Stimulated activated CD4-positive, alpha-beta T cell treated with anti-CD3 and anti-CD28 coated beads, TNF-alpha, amount 100 ng/mL, for 1 hour (primary cell): ENCODE results near the gene GTSE1.

Source experiments
- DNase-seq, 3 donors: peaks; one replicate each; pipeline ENCODE4 v3.0.0-alpha.2; 2020; ENCODE audit warnings: low read depth in 3 of 3, low spot score in 1 of 3

The GTSE1 gene

DNA sequence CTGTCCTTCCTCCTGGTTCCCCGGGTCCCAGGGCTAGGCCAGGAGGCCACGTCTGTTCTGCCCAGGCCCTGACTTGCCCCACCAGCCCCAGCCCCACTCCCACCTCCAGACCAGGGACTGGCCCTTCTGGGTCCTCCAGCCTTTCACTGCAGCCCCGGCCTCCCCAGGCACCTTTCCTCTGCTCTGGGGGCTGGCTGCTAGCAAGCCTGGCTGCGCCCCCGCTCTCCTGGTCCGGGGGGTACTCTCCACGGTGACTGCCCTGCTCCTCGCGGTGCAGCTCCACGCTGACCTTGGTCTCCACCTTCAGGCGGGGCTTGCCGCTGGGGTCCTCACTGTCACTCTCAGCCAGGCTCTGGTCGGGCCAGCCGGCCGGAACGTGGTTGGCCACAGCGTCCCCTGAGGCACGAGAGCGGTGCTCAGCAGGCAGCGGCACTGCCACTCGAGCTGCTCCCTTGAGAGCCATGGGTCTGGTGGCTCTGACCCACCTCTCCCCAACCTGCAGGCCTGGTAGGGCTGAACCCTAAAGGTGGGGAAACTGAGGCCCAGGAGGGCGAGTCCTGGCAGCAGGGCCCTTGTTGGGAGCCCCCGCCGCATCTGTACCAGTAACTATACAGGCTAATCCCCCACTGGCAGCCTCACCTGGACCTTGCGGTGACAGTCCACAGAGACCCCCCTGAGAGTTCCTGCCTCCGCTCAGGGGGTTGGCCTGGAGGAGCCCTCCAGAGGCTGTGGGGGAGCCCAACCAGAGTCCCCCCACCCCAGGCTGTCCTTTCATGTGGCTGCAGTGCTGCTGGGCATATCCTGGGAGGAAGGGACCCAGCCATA lies 67.9 kb downstream of the GTSE1 start:
- no peak for DNase-seq

DNA sequence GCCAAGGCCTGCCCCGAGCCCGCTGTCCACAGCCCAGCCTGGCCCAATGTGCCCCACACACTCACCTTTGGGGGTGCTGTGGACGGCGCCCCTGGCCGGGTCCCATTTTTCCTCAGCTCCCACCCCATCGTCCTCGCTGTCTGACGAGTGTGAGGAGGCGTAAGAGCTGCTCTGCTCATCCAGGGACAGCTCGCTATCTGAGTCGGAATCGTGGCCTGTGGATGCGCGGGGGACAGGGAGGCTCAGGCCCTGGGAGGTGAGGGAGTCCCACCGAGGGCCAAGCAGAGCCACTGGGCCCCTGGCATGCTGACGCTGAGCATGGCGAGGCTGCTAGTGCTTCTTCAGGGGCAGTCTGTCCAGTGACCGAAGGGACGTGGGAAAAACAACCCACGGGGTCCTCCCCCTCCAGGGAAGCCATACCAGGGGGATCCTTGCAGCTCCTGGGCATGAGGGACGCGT lies 68.5 kb downstream of the GTSE1 start:
- DNase-seq: no peak

DNA sequence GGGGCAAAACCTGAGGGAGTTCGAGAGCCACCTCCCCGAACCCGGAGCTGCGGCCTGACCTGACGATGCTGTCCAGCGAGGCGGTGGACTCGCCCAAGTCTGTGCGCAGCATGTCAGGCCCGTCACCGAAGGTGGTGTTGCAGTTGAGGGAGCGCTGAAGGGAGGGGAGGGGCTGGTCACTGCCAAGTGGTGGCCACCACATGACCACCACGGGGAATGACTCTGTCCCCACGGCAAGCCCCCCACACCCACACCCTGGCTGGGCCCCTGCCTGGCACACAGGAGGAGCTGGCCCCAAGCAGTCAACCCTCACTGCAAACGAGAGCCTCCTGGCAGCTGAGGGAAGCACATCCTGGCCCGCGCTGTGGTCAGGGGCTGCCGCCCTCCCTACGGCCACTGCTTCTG lies 69.7 kb downstream of the GTSE1 start:
- no peak for DNase-seq

DNA sequence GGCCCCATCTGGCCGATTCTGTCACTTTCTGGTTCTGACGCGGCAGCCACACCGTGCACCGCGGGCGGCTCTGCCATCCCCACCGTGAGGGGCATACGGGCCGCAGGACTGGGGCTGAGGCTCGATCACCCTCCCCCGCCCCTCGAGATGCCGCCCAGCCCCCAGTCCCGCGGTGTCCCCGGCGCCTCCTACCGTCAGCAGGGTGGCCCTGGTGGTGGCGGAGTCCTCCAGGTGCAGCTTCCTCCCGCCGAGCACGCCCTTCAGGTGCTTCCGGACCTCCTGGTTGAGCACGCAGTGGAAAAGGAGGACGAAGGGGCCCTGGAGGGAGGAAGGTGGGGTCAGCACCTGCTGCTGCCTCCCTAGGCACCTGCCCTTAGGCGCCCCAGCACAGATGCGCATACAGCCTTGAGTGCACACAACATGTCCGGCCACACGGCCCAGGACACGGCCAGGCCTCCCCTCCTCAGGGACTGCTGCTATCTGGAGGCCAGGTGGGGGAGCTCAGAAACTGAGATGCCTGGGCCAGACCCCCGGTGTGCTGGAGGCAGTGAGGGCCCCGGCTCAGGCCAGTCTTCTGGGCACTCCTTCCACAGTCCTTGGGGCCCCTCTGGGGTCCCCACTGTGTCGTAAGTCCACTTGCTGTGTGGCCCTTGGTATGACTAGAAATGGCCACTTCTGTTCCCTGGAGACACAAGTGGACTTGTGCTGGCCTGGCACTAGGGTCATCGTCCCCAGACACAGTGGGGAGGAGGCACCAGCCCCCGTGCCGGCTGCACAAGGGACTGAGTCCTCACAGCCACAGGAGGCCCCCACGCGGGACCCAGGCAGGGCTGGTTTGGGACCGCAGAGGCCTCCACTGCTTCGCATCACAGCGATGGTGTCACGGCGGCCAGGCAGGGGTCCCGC lies 70.4 kb downstream of the GTSE1 start:
- no peak for DNase-seq

DNA sequence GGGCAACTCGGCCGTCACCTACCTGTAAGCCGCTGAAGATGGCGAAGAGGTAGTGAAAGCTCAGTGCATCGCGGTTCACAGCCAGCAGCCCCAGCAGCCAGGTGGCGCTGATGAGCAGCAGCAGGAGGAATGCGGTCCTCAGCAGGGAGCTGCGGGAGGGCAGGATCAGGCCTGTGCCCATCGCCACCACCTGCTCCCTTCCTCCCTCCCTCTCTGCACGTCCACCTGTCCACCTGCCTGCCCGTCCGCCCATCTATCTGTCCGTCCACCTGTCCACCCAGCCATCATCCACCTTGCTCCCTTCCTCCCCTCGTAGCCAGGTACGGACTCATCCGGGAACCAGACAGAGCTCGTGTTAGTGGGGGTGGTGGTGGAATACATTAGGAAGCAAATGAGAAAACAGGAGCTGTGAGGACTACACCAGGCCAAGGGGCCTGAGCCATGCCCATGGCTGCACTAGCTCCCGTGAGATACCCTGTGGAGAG lies 71.1 kb downstream of the GTSE1 start:
- peak; percentile 23 to 61 (median 38) for DNase-seq

DNA sequence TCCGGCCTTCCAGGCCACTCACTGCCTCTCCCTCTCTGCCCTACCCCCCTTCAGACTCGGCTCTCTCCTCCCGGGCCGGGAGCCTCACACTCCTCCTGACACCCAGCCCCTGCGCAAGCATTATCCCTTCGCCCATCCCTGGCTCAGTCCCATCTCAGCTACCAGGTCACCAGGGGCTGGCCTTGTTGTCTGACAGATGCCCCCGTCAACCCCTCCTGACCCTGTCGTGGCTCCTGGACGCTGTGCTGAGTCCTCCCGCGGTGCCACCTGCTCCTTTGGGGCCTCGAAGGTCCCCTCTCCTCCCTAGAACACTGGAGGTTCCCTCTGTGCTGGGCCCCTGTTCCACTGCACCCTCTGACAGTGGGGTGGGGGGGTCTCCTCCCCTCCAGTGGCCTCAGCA lies 71.8 kb downstream of the GTSE1 start:
- no peak for DNase-seq

DNA sequence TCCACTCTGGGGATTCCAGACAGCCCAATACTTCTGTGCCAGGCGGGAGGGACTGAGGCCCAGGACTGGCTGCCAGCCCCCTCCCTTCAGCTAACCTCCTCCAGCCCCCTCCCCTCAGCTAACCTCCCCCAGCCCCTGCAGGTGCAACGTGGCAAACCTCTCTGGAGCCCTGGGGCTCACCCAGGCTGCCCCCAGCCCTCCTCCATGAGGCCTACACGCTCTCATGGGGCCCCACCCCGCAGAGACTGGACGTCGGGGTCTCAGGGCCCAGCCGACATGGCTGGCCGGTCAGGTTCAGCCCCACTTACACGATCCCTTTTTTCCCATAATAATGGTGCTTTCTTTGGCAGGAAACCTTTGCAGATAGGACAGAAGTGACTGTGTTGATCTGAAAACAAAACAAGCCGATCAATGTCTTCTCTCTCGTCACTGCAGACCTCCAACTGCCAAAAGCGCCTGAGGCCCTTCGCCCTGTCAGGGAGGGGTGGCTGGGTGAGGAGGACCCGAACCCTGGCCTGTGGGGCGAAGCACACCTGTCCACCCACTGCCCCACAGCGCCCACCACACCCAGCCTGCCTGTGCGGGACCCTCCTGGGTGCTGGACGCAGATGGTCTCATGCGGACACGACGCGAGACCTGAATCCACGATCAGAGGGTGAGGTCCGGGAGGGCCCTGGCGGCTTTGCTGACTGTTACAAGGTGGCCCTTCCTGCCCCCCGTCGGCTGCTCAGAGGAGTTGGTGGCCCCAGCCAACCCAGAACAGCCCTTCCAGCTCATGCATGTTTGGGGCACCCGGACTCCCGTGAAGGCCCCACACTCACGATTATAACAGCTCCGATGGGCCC lies 72.4 kb downstream of the GTSE1 start:
- no peak for DNase-seq

DNA sequence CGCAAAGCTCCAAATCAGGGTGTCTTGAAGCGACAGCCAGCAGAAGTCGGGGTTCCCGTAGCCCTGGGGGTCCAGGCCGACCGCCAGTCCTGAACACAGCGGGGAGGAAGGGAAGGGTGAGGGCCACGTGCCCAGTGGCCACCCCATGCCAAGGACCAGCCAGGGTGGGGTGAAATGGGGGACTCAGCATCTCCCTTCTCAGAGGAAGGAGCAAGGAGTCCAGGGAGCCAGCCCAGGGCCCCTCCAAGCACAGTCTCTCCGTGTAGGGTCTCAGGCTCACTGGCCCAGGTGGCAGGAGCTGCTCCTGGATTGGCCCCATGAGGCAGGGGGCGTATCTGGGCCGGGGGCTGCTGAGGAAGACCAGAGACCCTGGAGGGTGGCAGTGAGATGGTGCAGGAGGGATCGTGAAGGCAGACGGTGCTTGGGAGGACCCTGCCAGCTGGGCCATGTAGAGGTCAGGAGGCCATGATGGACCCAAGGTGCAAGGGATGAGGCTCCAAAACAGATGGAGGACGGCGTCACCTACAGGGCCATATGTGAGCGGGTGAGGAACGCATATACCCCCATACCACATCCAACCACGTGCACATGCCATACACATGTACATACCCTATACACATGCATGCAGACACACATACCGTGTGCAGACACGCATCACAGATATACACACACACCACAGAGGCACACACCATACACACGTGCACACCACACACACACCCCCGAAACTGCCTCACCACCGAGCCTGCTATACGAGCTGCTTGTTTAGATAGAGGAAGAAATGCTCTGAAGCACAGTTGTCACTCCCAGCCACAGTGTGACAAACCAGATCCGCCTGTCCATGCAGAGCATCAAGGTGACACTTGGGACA lies 73.3 kb downstream of the GTSE1 start:
- no peak for DNase-seq

DNA sequence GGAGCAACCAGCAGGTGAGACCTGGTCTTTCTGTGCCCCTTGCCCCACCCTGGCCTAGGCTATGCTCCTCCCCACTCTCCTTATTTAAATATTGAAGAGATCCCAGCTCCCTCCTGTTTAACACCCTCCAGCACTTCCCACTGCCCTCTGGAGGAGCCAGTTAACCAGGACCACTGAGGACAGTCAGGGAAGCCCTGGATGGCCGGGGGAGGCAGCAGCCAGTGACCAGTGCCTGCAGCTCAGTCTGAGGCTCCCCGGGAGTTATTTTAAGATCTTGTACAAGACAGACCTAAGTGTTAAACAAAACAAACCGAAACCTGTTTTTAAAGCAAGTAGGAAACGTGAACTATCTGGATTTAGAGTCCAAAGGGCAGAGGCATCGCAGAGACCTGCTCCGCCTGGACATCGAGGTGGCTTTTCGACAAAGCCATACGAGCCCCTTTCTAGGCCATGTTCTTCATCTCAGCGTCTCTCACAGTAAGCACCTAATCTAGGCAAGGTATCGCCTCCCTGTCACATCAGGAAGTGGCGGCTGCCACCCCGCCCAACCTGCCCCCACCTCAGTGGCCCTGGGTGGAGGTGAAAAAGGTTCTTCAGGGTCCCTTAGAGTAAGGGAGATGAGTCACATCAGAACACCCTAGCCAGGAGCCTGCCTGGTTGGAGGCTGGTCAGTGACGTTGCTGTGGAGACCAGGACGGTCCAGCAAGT lies 74.1 kb downstream of the GTSE1 start:
- no peak for DNase-seq

DNA sequence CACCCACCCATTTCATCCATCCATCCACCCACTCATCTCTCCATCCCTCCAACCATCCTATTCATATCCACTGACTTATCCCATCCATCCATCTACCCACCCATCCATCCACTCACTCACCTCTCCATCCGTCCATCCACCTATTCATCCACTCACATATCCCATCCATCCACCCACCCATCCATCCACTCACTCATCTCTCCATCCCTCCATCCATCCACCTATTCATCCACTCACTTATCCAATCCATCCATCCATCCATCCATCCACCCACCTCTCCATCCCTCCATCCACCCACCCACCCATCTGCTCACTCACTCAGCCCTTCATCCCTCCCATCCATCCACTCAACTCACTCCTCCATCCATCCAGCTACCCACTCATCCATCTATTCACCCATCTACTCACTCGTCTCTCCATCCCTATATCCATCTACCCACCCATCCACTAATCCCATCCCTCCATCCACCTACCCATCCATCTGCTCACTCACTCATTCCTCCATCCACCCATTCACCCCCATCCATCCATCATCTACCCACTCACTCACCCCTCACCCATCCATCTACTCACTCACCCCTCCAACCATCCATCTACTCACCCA lies 75.1 kb downstream of the GTSE1 start:
- no peak for DNase-seq

DNA sequence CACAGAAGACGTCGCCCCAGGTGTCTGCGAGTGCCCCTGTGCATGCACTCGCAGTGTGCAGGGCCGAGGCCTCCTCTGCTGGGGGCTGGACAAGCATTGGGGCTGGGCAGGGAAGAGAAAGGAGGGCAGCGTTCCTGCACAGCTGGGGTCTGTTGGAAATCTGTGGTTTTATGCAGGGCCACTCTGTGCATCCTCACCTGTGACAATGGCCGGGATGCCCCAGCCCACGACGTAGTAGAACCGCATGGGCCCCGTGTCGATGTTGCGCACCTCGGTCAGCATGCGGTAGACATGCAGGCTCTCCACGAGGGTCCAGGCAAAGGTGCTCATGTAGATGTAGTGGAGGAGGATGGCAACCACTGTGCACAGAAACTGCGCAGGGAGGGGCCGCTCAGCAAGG lies 76.0 kb downstream of the GTSE1 start:
- DNase-seq: no peak

DNA sequence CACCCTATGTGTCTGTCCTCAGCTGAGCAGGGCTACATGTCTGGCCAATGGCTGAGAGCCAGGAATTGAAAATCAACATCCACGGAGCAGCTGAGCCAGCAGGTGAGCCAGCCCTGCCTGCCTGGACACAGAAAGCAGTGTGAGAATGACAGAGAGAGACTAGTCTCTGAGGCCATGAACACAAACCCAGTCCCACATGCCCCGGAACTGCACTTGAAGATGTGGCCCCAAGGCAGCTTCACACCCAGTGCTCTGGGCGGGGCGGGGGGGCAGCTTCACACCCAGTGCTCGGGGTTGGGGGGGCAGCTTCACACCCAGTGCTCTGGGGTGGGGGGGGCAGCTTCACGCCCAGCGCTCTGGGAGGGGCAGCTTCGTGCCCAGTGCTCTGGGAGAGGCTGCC lies 76.5 kb downstream of the GTSE1 start:
- DNase-seq: no peak

DNA sequence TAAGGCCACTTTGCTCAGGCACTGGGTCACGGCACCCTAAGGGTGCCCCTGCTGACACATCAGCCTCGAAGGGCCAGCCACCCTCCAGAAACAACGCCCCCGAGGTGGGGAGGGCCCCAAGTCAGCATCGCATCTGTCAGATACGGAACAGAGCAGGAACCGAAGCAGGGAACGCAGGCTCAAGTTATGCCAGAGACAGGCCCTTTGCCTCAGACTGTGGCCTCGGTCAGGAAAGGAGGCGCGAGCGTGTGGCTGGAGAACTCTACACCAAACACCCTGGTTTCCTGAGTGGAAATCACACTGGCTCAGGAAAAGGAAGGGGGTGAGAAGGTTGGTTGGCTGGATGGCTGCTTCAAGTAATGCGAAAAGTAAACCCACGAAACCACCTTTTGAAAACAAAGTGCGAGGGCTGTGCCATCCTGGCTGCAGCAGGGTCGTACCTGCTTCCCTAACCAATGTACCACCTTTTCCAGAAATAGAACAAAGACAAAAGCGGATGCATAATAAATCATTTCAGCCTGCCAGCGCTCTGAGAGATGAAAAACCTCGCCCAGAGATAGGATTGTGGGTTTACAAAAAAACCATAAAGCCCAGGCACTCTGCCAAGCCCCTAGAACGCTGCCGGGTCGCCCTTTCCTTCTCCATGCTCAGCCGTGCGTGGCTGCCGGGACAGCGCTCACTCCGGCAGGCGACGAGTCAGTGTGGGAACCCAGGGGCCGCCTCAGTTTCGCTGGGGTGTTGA lies 77.4 kb downstream of the GTSE1 start:
- no peak for DNase-seq

DNA sequence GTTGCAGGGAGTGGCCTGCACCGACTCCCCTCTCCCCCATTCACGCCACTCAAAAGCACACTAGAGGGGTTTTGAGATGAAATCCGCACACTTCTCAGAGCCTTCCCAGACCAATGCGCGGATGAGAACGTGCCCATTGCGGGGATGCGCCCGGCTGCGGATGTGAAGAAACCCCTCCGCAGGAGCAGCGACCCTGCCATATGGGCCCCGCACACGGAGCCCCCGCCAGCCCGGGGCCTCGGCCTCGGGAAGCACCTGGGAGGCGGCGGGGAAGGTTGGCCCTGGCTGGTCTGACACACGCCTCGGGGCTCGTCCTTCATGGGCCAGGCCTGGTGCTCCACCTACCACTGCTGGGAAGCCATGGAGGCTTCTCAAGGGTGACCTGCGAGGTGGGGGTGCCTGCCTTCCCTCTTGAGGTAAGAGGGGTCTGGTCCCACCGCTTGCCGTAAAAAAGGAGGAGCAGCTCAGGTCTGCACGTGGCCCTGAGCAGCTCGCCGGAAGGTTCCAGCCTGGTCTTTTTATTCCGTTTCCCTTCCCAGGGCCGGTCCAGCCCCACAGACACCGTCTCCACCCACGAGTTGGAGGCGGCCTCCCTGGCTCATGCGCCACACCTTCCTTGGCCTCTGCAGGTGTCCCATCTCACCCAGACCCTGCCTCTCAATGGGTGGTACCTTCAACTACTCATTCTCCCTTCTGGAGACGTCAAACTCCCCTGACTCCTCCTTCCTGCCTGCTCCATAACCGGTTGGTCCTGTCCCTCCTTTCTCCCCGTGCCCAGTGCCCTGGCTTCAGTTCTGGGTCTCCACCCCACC lies 78.2 kb downstream of the GTSE1 start:
- DNase-seq: no peak

DNA sequence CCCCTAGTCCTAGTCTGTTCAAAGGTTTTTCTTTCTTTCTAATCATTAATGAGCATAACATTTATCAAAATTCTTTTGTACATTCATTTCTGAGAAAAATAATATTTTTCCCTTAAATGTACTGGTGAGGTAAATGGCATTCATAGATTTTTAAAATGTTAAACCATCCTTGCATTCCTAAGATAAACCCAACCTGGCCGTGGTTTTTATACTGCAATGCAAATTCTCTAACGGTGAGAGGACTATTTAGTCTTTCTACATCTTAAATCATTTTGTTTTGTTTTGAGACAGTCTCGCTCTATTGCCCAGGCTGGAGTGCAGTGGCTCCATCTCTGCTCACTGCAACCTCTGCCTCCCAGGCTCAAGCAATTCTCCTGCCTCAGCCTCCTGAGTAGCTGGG lies 79.4 kb downstream of the GTSE1 start:
- DNase-seq: no peak

DNA sequence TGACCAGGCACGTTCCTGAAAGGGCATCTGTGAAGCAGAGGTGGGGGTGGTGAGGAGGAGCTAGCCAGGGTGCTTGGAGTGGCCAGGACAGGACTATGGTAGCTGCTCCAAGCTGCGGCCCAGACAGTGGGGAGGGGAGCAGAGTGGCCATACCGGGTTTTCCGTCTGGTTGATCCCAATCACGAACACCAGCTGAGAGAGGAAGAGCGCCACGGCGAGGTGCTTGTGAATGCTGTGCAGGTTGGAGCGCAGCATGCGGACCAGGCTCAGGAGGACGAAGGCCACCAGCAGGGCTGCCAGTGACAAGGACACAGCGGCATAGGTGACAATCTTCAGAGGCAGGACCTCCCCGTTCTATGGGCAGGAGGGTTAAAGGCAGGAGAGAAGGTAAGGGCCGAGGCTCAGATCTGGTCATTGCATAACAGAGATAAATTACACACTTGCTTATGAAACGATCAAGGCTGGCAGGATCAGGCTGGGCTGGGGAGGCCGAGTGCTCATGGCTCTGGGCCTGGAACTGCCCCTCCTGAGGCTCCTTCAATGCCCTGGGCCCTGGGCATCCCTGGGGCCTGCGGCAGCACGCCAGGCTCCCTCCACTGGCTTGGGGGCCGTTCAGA lies 80.3 kb downstream of the GTSE1 start:
- DNase-seq: no peak
